ENCODE data around the gene TBC1D32.

The TBC1D32 gene

GRCh38 chr6:121106962-121107361 is 227.3 kb downstream of the TBC1D32 start (continued):
- no peak for TF ChIP-seq ZNF280C (tag by site-specific recombination; IDR thresholded peaks at IDR 0.05)

GRCh38 chr6:121105461-121105860 is 228.8 kb downstream of the TBC1D32 start:
- ChIA-PET CTCF (interaction anchor here (0.7 kb wide), 1 partner anchor 10 kb away, joined by 5 read pairs; no protein-coding TSS in a partner anchor), POLR2A (no interaction called here)
- Histone ChIP-seq H3K36me3 (ENCODE audit: control insufficient read depth in 2 of 2, insufficient read depth in 1 of 2, low read length in 2 of 2) (peaks cover 0 to 4% of the 10 kb centered on the region in 2 experiments; a peak in 1 of 3 replicates), H3K4me1 (ENCODE audit: control insufficient read depth, insufficient read depth, low read length) (no peaks in the 10 kb centered on the region), H3K27ac (ENCODE audit: extremely low read depth, low read depth, low read length) (no peak overlapping the region), H3K9me3 (ENCODE audit: control insufficient read depth, insufficient read depth, low read depth, low read length) (no peaks in the 10 kb centered on the region), H3K4me3 (ENCODE audit: low read depth, low read length) (no peak overlapping the region)
- TF ChIP-seq PRDM1 (tag by site-specific recombination; IDR thresholded peaks at IDR 0.05) (no peak), ZNF423 (tag by site-specific recombination; IDR thresholded peaks at IDR 0.05) (no peak), ZBTB44 (tag by site-specific recombination; IDR thresholded peaks at IDR 0.05) (no peak), ZNF416 (tag by site-specific recombination; IDR thresholded peaks at IDR 0.05) (no peak), ZBTB6 (tag by site-specific recombination; IDR thresholded peaks at IDR 0.05) (no peak), PRDM4 (tag by site-specific recombination; IDR thresholded peaks at IDR 0.05) (no peak), ZNF76 (tag by site-specific recombination; IDR thresholded peaks at IDR 0.05; ENCODE audit: borderline replicate concordance, low read depth) (no peak), ZNF214 (tag by site-specific recombination; IDR thresholded peaks at IDR 0.05; ENCODE audit: borderline replicate concordance) (no peak), ELK4 (IDR thresholded peaks at IDR 0.05; ENCODE audit: borderline replicate concordance, low read depth, low read length) (no peak), GLI2 (tag by site-specific recombination; IDR thresholded peaks at IDR 0.05; ENCODE audit: borderline replicate concordance, low read depth) (no peak)

- TF ChIP-seq YY2 (tag by site-specific recombination; IDR thresholded peaks at IDR 0.05), result no peak
- ChIA-PET POLR2A (no interaction called here), CTCF (no interaction called here)
- Histone ChIP-seq H3K4me3 (ENCODE audit: low read depth, low read length) (no peak overlapping the region), H3K27ac (ENCODE audit: extremely low read depth, low read depth, low read length) (no peak overlapping the region), H3K36me3 (ENCODE audit: control insufficient read depth in 2 of 2, insufficient read depth in 1 of 2, low read length in 2 of 2) (no peaks in the 10 kb centered on the region), H3K9me3 (ENCODE audit: control insufficient read depth, insufficient read depth, low read depth, low read length) (no peaks in the 10 kb centered on the region), H3K4me1 (ENCODE audit: control insufficient read depth, insufficient read depth, low read length) (no peaks in the 10 kb centered on the region)
Observed at GRCh38 chr6:121093928-121094327, 240.4 kb downstream of the TBC1D32 start.
